SJCRH30 (cell line): ENCODE results near the gene CCDC197. TPM values are rescaled to one million over a fixed set of nuclear protein-coding genes. Genes with fewer than 3 reads are reported as not detected.

Experiments used
- DNase-seq, 2 experiments: peaks; one replicate each; pipeline ENCODE4 v3.0.0-alpha.2; 2015 to 2020
- H3K27ac ChIP-seq: fragments of 250-450 bp; sonication (Bioruptor Pico); 2 replicates; pipeline ENCODE4 v1.5.1; 2020; ENCODE audit warnings: mild to moderate bottlenecking, moderate library complexity
- H3K27me3 ChIP-seq: fragments of 250-450 bp; sonication (Bioruptor Pico); 2 replicates; pipeline ENCODE4 v1.5.1; 2020; ENCODE audit warnings: mild to moderate bottlenecking, moderate library complexity
- H3K36me3 ChIP-seq: fragments of 250-450 bp; sonication (Bioruptor Pico); 2 replicates; pipeline ENCODE4 v1.5.1; 2020; ENCODE audit warnings: mild to moderate bottlenecking, moderate library complexity
- H3K4me1 ChIP-seq: fragments of 250-450 bp; sonication (Bioruptor Pico); 2 replicates; pipeline ENCODE4 v1.5.1; 2020; ENCODE audit warnings: mild to moderate bottlenecking, moderate library complexity
- H3K4me3 ChIP-seq: fragments of 250-450 bp; sonication (Bioruptor Pico); 2 replicates; pipeline ENCODE4 v1.5.1; 2020; ENCODE audit warnings: mild to moderate bottlenecking, moderate library complexity
- H3K9me3 ChIP-seq: fragments of 250-450 bp; sonication (Bioruptor Pico); replicated peaks from 2 replicates; pipeline ENCODE4 v1.5.1; 2020; ENCODE audit warnings: mild to moderate bottlenecking, moderate library complexity
- total RNA-seq: library from RNA; depleted of rRNA; stranded (reverse); fragments of >200 nt; shearing (Covaris generic); gene quantifications from 2 replicates; pipeline ENCODE4 v1.2.3, GENCODE V29; 2014

Gene CCDC197
- total RNA-seq, 1 experiment from 2014 or later = not detected

DNA sequence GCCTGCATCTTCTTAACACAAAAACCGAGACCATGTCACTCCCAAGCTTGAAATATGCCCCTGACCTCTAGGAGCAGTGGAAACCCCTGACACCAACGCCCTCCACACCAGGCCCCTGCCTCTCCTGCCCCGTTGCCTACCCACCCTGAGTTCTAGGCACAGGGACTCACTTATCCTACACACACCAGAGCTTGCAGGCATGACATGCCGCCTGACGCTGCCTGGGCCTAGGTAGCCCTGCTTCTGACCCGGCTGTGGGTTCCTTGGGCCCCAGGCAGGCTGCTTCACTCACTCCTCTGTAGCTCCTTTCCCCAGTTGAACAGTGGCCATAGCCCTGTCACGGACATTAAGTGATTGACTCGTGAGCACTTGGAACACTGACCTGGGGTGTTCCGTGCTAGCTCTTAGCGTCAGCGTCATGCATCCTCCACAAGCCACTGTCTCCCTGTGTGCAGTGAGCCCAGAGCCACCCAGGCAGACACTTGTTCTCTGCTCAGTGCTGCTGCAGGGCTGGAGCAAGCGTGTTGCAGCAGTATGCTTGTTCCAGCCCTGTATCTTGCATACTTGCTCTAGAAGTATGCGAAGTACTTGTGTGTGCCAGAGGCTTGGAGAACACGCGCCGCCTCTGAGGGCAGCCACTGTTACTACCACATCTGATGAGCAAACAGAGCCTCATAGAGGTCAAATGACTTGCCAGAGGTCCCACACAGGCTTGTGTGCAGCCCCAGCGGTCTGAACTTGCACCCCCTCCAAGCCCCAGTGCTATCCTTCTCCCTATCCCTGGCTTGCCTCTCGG is 44.6 kb downstream of the CCDC197 start:
- H3K4me1 ChIP-seq = no peaks in the 10 kb centered on the region
- peaks cover 2% of the 10 kb centered on the region; the same call in 1 of the 2 replicates for H3K36me3 ChIP-seq
- no peak overlapping the region for H3K27ac ChIP-seq
- no peak overlapping the region for H3K4me3 ChIP-seq
- no peak for DNase-seq
- no peaks in the 10 kb centered on the region for H3K27me3 ChIP-seq
- no peaks in the 10 kb centered on the region for H3K9me3 ChIP-seq

DNA sequence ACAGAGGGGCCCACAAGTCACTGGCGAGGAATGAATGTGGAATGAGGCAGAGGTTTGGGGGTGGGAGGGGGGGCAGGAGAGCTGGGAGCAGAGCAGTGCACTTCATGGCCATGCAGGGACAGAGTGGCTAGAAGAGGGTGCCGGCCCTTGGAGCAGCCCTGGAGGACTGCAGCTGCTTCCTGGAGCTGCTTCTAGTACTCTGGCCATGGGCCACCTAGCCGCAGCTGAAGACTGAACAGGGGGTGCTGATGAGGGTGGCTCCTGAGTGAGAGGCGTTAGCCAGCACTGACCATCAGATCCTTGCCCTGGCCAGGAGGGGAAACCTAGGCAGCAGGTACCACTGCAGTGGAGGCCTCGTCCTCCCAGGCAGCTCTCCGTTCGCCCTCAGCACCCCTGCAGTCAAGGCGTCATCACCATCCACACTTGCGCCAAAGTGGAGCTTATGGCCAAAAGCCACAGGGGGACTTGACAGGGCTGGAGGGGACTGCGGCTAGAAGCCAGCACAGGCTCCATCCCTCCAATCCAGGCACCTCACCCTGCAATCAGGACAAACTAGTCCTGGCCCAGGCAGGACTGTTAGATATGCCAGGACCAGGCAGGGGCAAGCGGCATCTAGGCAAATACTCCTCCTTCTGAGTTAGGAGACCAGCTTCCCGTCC is 45.5 kb downstream of the CCDC197 start:
- Histone ChIP-seq H3K27me3 (no peaks in the 10 kb centered on the region), H3K27ac (no peak overlapping the region), H3K9me3 (no peaks in the 10 kb centered on the region), H3K36me3 (peaks cover 7% of the 10 kb centered on the region), H3K4me3 (no peak overlapping the region), H3K4me1 (no peaks in the 10 kb centered on the region)
- DNase-seq = no peak

DNA sequence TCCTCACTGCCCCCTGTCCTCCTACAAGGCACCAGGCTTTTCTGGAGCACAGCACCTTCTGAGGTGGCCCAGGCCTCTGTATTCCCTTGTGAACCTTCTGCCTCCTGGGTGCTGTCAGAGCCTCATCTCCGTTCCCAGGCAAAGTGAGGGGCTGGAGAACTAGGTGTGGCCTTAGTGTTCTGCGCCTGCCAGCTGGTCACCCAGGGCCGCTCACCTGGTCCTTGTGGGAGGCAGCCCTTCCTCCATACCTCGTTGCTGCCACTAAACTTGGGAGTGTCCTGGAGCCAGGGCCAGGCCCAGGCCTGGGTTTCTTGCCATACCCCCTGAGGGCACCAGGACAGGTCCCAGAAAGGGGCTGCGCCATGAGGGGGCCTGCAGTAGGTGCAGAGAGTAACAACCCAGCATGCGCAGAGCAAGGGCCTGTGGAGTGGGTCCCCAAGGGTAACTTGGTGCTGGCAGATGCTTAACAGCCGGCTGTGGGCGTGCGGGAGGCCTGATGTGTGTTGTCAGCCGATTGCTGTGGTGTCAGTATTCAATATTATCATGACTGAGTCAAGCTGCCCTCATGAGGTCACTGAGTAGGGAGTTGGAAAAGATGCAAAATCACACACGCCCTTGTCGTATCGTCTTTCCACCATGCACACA is 46.1 kb downstream of the CCDC197 start:
- H3K4me3 ChIP-seq = no peak overlapping the region
- no peaks in the 10 kb centered on the region for H3K4me1 ChIP-seq
- no peak overlapping the region for H3K27ac ChIP-seq
- peaks cover 14% of the 10 kb centered on the region for H3K36me3 ChIP-seq
- DNase-seq = no peak
- no peaks in the 10 kb centered on the region for H3K27me3 ChIP-seq
- H3K9me3 ChIP-seq = no peaks in the 10 kb centered on the region

DNA sequence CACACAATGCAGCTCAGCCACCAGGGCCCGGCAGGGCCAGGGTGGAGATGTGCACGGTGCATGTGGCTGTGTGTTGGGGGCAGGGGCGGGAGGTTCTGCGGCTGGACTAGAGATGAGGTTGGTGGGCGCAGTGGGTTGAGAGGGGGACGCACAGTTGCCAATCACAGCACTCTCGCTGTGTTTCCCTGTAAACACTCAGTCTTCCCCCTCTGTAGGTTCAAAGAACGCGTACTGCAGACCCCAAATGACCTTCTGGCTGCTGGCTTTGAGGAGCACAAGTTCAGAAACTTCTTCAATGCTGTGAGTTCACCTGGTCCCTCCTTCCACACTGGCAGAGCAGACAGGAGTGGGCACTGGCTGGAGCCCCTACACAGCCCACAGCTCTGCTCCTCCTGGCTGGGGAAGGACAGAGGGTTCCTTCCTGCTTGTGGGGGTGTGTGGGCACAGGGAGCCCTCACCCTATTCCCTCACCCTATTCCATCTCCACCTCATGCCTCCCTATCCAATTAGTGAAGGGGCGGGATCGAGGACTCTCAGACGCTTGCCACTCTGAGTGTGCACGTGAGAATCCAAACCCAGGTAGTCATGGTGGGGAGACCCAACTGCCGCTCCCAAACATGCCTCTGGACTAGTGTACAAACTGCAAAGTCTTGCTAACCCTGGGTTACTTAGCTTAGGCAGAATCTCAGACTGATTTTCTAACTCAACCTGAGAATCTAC is 46.8 kb downstream of the CCDC197 start:
- H3K4me1 ChIP-seq = no peaks in the 10 kb centered on the region

DNA sequence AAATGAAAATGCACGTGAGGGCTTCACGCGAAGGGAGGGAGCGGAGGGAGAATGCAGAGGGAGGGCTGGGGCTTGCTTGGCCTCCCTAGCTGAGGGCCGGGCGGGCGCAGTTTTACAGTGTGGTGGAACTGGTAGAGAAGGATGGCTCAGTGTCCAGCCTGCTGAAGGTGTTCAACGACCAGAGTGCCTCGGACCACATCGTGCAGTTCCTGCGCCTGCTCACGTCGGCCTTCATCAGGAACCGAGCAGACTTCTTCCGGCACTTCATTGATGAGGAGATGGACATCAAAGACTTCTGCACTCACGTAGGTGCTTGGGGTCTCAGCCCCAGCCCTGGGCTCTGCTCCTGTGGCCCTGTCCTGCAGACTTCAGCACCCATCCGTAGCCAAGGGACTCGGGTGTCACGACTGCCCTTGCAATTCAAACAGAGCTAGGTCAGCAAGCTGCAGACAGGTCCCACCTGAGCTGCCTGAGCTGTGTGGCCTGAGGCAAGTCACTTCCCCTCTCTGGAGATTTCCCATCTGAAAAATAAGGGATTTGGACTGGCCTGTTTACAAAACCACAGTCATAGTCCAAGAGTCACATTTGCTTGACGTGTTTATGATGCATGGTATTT is 47.5 kb downstream of the CCDC197 start:
- Histone ChIP-seq H3K36me3 (peaks cover 25% of the 10 kb centered on the region), H3K9me3 (no peaks in the 10 kb centered on the region), H3K27me3 (no peaks in the 10 kb centered on the region), H3K27ac (no peak overlapping the region), H3K4me3 (no peak overlapping the region), H3K4me1 (no peaks in the 10 kb centered on the region)
- no peak for DNase-seq

More for the DNA sequence above, 46.8 kb downstream of the CCDC197 start:
- H3K27ac ChIP-seq = no peak overlapping the region
- peaks cover 19% of the 10 kb centered on the region for H3K36me3 ChIP-seq
- DNase-seq = no peak
- H3K27me3 ChIP-seq = no peaks in the 10 kb centered on the region
- no peaks in the 10 kb centered on the region for H3K9me3 ChIP-seq
- H3K4me3 ChIP-seq = no peak overlapping the region

DNA sequence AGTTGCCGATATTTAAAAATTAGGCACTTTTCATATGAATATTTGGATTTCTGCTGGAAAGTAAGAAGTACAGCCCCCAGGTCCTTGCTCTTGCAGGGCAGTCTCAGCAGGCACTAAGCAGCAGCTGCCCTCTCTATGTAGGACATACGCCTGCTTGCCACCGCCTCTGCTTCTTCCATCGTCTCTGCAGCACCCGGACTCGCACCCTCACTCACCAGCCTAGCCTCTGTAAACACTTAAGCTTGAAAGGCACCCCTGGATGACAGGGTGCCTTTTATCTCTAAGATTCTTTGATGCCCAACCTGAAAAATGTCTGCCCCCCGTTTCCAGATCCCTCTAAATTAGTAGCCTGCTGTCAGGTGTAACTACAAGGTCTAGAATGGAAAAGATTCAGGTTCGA is 48.0 kb downstream of the CCDC197 start:
- Histone ChIP-seq H3K4me3 (no peak overlapping the region), H3K27me3 (no peaks in the 10 kb centered on the region), H3K27ac (no peak overlapping the region), H3K9me3 (no peaks in the 10 kb centered on the region), H3K36me3 (peaks cover 30% of the 10 kb centered on the region), H3K4me1 (no peaks in the 10 kb centered on the region)
- no peak for DNase-seq

DNA sequence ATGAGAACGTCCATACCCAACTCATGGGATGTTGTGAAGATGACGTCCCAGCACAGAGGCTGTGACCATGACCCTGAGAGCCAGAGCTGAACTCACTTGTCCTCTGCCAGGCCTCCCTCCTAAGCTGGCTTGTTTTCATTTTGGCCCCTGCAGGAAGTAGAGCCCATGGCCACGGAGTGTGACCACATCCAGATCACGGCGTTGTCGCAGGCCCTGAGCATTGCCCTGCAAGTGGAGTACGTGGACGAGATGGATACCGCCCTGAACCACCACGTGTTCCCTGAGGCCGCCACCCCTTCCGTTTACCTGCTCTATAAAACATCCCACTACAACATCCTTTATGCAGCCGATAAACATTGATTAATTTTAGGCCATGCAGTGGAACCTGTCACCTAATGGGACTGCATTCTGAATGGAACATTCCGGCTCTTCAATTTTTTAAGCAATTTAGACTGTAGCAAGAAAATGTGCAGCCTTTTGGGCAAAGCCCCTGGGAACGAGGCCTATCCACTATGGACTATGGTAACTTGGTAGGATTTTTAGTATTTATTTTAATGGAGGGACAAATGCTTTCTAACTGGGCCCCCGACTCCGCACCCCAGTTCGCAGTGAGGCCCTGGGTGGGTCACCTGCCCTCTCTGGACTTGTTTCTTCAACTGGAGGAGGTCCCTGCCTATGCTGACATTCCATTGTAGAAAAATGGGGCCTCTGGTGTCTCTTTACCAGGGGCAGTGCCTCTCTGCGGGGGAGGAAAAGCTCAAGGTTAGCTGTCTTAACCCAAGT is 48.7 kb downstream of the CCDC197 start:
- no peak for DNase-seq
- Histone ChIP-seq H3K27ac (no peak overlapping the region), H3K9me3 (no peaks in the 10 kb centered on the region), H3K4me1 (no peaks in the 10 kb centered on the region), H3K27me3 (no peaks in the 10 kb centered on the region), H3K4me3 (no peak overlapping the region), H3K36me3 (peaks cover 34% of the 10 kb centered on the region)

DNA sequence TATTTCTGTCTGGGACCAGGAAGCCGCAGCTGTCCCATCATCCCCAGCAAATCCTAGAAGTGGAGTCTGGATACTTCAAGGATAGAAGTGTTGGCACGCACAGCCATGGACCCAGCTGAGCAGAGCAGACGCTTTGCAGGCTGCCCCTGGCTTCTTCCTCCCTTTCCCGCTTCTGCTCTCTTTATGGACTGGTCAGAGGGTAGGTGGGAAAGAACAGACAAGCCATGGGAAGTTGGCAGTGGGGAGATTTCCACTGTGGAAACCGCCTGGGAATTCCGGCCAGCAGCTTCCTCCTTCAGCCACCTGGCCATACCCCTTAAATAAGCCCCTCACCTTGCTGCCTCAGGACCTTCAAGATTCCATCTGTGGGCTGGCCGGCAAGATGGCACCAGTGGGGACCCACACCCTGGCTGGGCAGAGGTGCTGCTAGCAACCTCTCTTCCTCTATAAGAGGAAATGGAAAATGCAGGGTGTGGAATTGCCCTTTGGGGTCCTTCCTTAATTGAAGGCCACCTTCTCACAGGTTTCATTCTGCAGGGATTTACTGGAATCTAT is 49.7 kb downstream of the CCDC197 start:
- H3K36me3 ChIP-seq = peaks cover 44% of the 10 kb centered on the region

DNA sequence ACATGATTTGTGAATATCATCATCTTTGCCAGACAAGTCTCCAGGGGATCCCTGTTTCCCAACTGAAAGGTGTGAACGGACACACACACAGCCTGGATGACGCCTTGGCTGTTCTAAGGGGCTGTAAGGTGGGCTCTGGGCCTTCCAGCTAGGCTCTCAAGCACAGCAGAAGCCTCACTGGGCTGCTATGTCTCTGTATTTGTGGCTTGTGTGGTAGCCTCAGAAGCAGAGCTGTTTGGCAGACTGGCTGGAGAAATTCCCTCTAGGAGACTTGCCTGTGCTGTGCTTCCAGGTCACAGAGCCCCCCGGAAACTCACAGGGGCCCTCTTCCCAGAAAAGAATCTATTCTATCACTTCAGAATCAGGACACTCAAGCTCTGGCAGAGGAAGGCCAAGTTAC is 50.5 kb downstream of the CCDC197 start:
- H3K4me3 ChIP-seq = no peak overlapping the region
- no peaks in the 10 kb centered on the region for H3K9me3 ChIP-seq
- DNase-seq = no peak
- H3K36me3 ChIP-seq = peaks cover 52% of the 10 kb centered on the region
- H3K4me1 ChIP-seq = no peaks in the 10 kb centered on the region
- no peak overlapping the region for H3K27ac ChIP-seq
- H3K27me3 ChIP-seq = no peaks in the 10 kb centered on the region

More for the DNA sequence above, 49.7 kb downstream of the CCDC197 start:
- Histone ChIP-seq H3K9me3 (no peaks in the 10 kb centered on the region), H3K27me3 (no peaks in the 10 kb centered on the region), H3K27ac (no peak overlapping the region), H3K4me1 (no peaks in the 10 kb centered on the region), H3K4me3 (no peak overlapping the region)
- DNase-seq = no peak

DNA sequence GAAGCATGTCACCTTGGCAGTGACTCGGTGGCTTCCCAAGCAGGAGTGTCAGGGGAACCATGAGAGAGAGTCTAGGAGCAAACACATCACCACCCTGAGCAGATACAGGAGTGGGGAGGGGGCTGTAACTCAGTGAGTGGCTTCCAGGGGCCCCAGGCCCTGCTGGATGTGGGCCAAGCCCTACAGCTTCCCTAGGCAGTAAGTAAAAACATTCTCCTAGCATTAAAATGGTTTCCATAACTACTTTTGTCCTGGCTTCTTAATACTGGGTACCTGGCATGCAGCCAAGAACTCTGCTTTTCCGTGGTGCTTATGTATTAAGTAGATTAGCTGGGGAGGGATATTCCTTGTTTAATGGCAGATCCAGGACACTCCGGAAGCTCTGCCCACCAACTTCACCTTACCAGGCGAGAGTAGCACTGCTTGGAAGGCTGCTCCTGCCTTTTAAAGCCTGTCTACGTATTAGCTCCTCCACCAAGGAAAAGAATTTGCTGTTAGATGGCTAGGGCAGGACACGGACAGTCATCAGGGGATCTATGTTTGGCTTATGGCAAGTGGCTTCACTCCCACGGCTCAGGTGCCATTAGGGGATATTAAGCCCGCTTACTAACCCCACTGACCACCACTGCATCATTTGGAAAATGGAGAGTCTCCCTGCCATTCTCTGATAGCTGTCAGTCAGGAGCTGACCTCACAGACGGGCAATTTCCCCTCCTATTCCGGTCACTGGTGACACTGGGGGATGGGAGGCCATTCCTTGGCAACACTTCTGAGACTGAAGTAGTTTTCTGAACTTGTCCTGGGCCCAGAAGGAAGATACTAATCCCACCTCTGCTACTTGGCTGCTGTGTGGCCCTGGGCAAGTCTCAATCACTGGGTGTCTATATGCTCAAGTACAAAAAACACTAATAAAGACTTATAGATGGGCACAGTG is 51.9 kb downstream of the CCDC197 start:
- H3K4me1 ChIP-seq = no peaks in the 10 kb centered on the region
- no peaks in the 10 kb centered on the region for H3K9me3 ChIP-seq
- peaks cover 63% of the 10 kb centered on the region for H3K36me3 ChIP-seq
- DNase-seq = peak in 1 of 2 experiments; percentile 26
- no peaks in the 10 kb centered on the region for H3K27me3 ChIP-seq
- H3K4me3 ChIP-seq = no peak overlapping the region
- no peak overlapping the region for H3K27ac ChIP-seq

DNA sequence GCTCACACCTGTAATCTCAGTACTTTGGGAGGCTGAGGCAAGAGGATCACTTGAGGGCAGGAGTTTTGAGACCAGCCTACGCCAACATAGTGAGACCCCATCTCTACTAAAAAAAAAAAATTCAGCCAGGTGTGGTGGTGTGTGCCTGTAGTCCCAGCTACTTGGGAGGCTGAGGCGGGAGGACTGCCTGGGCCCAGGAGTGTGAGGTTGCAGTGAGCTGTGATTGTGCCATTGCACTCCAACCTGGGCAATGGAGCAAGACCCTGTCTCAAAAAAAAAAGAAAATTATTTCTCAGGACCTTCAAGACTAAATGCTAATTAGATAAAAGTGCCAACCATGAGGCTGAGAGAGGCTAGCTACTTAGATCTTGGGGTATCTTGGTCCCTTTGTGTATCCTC is 52.5 kb downstream of the CCDC197 start:
- Histone ChIP-seq H3K4me3 (no peak overlapping the region), H3K27me3 (no peaks in the 10 kb centered on the region), H3K27ac (no peak overlapping the region), H3K36me3 (peaks cover 68% of the 10 kb centered on the region), H3K4me1 (no peaks in the 10 kb centered on the region), H3K9me3 (no peaks in the 10 kb centered on the region)
- no peak for DNase-seq

DNA sequence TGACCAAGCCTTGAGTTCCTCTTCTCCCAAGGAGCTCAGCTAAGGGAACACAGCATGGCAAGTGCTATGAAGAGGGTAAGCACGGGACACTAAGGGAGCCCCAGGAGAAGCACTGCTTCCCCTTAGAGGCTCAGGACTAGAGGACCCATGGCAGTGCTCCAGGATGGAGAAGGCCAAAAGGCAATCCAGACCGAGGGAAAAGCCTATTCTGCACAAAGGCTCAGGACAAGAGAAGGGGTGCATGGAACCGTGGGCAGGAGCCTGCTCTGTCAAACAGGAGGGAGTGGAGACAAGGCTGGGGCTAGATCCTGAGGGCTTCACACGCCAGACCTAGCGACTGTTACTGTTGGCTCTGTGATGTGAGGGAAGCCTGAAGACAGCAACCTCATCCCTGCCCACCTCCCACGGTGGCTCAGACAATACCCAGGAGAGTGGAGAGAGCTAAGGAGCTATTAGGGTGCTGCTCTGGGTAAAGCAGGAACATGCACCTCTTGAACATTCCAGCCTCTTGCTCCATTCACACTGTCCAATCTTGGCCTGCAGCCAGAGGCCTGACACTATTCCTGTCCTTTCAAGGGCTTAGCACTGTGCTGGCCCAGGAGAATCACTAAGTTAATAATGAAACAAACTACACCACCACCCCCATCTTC is 53.3 kb downstream of the CCDC197 start:
- no peak overlapping the region for H3K27ac ChIP-seq
- peaks cover 71% of the 10 kb centered on the region for H3K36me3 ChIP-seq
- H3K9me3 ChIP-seq = no peaks in the 10 kb centered on the region
- H3K27me3 ChIP-seq = no peaks in the 10 kb centered on the region
- no peak for DNase-seq
- H3K4me3 ChIP-seq = no peak overlapping the region
- no peaks in the 10 kb centered on the region for H3K4me1 ChIP-seq
